Endothelial cell of umbilical vein (primary cell): ENCODE measurements around the gene NR1H3.

ENCODE experiments used
- EZH2 ChIP-seq: IDR thresholded peaks from 2 replicates; pipeline ENCODE4 v1.6.1; 2012; ENCODE audit warnings: borderline replicate concordance, low read depth, mild to moderate bottlenecking, moderate library complexity, low read length, inconsistent platforms; ENCODE audit not compliant: severe bottlenecking
- FOS ChIP-seq: IDR thresholded peaks from 2 replicates; pipeline ENCODE4 v1.6.1; 2011; ENCODE audit warnings: mild to moderate bottlenecking, low read length, moderate library complexity, borderline replicate concordance; ENCODE audit not compliant: insufficient read depth
- JUN ChIP-seq: IDR thresholded peaks from 2 replicates; pipeline ENCODE4 v1.6.1; 2011; ENCODE audit warnings: borderline replicate concordance, low read depth; ENCODE audit not compliant: insufficient read length, insufficient read depth
- MYC ChIP-seq: IDR thresholded peaks from one replicate; pipeline ENCODE4 v1.6.1; 2011; ENCODE audit warnings: mild to moderate bottlenecking, low read depth, low read length
- POLR2A ChIP-seq: IDR thresholded peaks from 2 replicates; pipeline ENCODE4 v1.6.1; 2012; ENCODE audit warnings: low read depth, mild to moderate bottlenecking, control low read depth, low read length
- POLR2AphosphoS5 ChIP-seq: IDR thresholded peaks from 2 replicates; pipeline ENCODE4 v1.6.1; 2012; ENCODE audit warnings: low read depth, mild to moderate bottlenecking, control low read depth, low read length, moderate library complexity; ENCODE audit not compliant: insufficient read depth
- TF ChIP-seq, protein P1 (sequence below): IDR thresholded peaks from 2 replicates; pipeline ENCODE4 v1.6.1; 2011; ENCODE audit not compliant: insufficient read depth, insufficient read length
- TF ChIP-seq, protein P2 (sequence below), 2 donors: IDR thresholded peaks; 1 replicate in 1 of 2; 2 replicates in 1 of 2; pipeline ENCODE4 v1.5.1; 2011; ENCODE audit warnings: low read length in 2 of 2, mild to moderate bottlenecking in 2 of 2, moderate library complexity in 2 of 2, control low read depth in 1 of 2, inconsistent platforms in 1 of 2, low read depth in 1 of 2; ENCODE audit not compliant: insufficient read depth in 1 of 2; ENCODE audit errors: extremely low read depth in 1 of 2

DNA sequence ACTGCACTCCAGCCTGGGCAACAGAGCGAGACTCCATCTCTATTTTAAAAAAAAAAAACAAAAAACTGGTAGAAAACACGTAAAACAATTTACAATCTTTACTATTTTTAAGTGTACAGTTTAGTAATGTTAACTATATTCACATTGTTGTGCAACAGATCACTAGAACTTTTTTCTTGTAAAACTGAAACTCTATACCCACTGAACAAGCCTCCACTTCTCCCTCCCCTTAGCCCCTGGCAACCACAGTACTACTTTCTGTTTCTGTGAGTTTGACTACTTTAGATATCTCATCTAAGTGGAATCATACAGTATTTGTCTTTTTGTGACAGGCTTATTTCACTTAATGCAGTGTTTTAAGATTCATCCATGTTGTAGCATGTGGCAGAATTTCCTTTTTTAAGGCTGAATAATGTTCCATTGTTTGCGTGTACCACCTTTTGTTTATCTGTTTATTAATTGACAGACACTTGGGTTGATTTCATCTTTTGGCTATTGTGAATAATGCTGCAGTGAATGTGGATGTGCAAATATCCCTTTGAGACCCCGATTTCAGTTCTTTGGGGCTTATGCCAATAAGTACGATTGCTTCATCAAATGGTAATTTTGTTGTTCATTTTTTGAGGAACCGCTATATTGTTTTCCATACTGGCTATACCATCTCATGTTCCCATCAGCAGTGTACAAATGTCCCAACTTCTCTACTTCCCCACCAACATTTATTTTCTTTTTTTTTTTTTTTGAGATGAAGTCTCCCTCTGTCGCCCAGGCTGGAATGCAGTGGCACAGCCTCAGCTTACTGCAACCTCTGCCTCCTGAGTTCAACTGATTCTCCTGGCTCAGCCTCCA is 32.0 kb upstream of the NR1H3 start:
- no peak for TF ChIP-seq POLR2AphosphoS5
- TF ChIP-seq, protein P1, sequence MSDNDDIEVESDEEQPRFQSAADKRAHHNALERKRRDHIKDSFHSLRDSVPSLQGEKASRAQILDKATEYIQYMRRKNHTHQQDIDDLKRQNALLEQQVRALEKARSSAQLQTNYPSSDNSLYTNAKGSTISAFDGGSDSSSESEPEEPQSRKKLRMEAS = no peak
- TF ChIP-seq, protein P2, sequence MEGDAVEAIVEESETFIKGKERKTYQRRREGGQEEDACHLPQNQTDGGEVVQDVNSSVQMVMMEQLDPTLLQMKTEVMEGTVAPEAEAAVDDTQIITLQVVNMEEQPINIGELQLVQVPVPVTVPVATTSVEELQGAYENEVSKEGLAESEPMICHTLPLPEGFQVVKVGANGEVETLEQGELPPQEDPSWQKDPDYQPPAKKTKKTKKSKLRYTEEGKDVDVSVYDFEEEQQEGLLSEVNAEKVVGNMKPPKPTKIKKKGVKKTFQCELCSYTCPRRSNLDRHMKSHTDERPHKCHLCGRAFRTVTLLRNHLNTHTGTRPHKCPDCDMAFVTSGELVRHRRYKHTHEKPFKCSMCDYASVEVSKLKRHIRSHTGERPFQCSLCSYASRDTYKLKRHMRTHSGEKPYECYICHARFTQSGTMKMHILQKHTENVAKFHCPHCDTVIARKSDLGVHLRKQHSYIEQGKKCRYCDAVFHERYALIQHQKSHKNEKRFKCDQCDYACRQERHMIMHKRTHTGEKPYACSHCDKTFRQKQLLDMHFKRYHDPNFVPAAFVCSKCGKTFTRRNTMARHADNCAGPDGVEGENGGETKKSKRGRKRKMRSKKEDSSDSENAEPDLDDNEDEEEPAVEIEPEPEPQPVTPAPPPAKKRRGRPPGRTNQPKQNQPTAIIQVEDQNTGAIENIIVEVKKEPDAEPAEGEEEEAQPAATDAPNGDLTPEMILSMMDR (IDR thresholded peaks at IDR 0.05; ENCODE audit: extremely low read depth in 1 of 2, insufficient read depth in 1 of 2, low read depth in 1 of 2, low read length in 2 of 2) = no peak
- TF ChIP-seq EZH2 = no peak
- no peak for TF ChIP-seq FOS
- no peak for TF ChIP-seq POLR2A
- no peak for TF ChIP-seq MYC
- TF ChIP-seq JUN = no peak
